GM21737 (cell line): ENCODE data around the gene WNT8B.

ENCODE experiments used
- ATAC-seq: cut with Tn5 transposase; IDR thresholded peaks from one replicate; pipeline ENCODE4 v1.9.1; 2021; ENCODE audit warnings: mild to moderate bottlenecking, moderate library complexity; ENCODE audit not compliant: unreplicated experiment

WNT8B gene, protein sequence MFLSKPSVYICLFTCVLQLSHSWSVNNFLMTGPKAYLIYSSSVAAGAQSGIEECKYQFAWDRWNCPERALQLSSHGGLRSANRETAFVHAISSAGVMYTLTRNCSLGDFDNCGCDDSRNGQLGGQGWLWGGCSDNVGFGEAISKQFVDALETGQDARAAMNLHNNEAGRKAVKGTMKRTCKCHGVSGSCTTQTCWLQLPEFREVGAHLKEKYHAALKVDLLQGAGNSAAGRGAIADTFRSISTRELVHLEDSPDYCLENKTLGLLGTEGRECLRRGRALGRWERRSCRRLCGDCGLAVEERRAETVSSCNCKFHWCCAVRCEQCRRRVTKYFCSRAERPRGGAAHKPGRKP

DNA sequence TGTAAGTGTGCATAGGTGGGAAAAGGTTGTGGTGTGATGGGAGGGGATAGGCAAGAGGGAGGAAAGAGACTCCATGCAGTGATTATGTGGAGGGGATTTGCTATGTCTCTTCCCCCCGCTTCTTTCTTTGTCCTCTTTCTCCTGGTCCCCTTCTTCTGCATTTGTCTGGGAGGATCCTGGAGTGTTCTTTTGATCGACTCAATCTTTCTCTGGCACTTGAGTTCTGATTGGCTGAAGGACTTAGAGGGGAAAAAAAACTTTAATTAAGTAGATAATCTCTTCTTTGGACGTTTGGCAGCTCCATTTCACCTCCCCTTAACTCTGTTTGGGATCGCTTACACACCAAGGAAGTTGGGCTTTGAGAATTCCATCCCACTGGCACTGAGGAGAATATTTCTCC, at the start of gene WNT8B:
WNT8B (plus strand) TSS at position 301 of the 400 bp plus-strand sequence. CDS start 160 bp downstream, outside the sequence.
- no peak for ATAC-seq

DNA sequence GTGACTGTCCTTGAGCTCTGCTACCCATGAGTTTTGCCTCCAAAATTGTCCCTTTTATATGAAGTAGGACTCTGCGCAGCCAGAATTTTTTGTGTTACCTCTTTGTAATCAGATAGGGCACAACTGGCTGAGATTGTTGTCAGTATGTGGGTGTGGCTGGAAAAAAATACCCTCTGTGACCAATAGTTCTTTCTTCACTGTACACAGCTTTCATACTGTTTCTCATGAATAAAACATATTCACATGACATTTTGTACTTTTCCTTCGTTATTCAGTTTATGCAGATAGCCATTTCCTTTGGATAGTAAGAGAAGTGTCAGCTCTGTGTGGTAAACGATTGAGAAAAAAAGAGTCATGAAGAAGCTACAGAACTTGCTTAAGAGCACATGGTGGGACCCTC, 49.6 kb upstream of the WNT8B start:
- no peak for ATAC-seq

DNA sequence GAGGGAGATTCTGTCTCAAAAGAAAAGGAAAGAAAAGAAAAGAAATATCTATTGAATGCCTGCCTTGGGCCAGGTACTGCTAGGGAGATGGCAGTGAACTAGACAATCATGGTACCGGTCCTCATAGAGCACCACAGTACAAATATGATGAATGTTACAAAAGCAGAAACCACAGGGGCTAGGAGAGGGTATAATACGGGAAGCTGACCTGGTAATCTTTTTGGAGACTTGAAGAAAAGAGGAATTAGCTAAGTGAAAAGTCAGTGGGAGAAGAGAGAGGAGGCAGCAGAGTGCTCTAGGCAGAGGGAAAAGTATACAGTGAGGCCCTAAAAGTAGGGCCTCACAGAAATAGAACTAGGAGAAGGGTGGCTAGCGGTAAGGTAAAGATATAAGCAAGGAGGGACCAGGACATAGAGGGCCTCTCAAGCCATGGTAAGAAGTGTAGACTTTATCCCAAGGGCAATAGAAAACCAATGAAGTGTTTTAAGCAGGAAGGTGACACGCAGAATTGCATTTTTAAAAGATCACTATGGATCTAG, 42.8 kb upstream of the WNT8B start:
- ATAC-seq = no peak

DNA sequence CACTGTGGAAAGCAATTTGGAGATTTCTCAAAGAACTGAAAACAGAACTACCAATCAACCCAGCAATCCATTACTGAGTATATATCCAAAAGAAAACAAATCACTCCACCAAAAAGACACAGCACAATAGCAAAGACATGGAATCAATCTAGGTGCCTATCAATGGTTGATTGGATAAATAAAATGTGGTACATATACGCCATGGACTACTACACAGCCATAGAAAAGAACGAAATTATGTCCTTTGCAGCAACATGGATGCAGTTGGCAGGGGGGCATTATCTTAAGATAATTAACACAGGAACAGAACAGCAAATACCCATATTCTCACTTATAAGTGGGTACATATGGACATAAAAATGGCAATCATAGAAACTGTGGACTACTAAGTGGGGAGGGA, 35.4 kb upstream of the WNT8B start:
- ATAC-seq = no peak

DNA sequence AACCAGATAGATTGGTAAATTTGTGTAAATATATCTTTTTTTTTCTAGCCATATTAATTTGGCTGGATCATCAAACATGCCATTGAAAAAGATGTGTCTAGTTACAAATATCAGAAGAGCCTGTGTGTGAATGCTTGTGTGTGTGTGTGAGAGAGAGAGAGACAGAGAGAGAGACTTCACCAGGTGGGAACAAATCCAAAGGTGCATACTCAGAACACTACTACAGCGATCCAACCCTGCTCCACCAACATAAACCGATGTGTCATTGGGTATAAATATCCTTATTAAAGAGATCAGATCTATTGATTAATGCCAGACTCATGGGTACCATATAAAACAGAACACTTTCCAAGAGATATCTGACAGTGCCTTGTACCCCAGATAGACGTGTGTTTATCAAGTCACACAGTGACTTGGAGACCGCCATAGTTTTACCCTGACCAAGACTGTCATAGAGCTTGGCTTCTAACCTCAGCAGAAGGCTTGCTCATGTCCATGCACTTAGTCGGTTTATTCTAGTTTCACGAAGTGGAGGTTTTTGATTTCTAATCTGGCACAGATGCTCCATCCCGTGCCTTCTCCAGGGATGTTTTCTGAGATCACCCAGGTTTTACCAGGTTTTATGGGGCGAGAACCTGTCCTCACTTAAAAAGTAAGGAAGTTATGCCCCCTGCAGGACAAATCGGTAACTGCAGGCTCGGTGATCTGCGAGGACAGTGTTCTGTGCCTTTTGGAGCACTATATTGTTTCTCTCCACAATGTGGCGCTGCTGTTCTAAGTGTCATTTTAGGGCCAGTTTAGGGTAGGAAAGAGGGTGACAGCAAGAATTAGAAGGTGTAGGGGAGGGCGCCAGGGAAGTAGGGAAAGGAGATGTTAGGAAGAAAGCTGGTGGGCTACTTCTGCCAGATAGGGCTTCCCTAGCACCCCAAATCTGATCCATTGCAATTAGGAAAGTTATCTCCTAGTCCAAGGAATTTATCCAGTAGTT, 29.3 kb upstream of the WNT8B start:
- ATAC-seq = peak; percentile 74

DNA sequence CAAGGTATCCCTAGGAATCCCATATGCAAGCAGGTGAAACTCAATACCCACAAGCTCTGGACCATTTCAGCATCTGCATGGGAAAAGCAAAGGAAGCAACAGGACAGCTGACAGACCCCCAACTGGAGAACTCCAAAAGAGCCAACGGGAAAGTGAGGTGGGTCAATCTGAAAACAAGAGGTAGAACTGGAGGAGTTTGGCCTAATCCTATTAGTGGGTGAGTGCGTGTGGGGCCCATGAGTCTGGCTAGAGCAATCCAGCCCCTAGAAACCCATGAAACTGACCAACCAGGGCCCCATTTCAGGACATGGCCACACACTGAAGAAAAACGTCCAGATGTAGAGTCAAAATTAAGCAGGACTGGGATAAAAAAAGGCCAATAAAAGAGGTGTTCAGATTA, 26.6 kb upstream of the WNT8B start:
- ATAC-seq = no peak

DNA sequence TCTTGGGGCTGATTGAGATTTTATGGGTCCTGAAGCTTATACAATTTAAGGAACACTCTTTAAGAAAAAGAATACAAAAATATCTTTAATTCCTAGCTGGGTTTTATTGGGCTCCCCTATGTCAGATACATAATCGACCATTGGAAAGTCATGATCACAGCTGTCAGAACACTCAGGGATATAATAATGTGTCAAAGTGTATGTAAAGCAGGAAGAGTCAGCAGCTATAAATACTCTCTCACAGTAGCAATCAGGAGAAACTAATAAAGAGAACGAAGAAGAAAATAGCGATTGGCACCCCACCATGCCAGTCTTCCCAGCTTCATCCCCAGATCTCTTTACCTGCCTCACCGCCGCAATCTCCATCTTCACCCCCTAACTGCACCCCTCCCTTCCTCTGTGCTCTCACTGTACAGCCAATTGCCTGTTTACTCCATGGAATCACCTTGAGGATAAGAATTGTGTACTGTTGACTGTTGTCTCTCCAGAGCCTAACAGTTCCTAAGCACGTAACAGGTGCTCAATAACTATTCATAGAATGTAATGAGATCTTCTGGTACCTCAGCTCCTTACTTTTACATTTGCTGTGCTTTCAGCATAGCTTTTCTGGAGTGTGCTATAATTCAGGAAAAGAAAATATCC, 24.0 kb upstream of the WNT8B start:
- no peak for ATAC-seq

DNA sequence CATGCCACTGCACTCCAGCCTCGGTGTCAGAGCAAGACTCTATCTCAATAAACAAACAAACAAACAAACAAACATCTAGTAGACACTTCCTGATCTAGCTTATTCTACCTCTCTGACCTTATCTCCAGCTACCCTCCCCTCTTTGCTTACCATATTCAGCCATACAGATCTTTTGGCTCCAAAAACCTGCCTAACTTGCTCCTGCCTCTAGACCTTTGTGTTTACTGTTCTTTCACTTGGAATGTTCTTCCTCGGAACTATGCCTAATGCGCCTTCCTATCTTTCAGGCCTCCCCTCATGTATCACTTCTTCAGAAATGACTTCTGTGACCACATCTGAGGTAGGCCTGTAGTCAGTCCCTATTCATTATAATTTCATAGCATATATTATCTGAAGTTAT, 20.3 kb upstream of the WNT8B start:
- ATAC-seq = no peak

DNA sequence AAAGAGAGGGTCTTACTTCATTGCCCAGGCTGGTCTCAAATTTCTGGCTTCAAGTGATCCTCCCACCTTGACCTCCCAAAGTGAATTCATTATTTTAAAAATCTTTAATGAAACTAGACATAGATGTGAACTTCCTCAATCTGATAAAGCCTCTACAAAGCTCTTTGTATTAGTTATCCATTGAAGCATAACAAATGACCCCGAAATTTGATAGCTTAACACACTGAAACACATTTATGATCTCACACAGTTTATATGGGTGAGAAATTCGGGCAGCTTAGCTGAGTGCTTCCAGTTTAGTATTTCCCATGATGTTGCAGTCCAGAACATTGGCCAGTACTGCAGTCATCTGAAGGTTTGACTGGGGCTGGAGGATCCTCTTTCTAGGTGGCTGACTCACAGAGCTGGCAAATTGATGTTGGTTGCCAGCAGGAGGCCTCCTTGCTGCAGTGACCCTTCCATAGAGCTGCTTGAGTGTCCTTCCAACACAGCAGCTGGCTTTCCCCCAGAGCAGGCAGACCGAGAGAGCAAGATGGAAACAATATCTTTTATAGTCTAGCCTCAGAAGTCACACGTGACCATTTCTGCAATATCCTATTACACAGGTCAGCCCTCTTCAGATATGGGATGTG, 16.6 kb upstream of the WNT8B start:
- no peak for ATAC-seq

DNA sequence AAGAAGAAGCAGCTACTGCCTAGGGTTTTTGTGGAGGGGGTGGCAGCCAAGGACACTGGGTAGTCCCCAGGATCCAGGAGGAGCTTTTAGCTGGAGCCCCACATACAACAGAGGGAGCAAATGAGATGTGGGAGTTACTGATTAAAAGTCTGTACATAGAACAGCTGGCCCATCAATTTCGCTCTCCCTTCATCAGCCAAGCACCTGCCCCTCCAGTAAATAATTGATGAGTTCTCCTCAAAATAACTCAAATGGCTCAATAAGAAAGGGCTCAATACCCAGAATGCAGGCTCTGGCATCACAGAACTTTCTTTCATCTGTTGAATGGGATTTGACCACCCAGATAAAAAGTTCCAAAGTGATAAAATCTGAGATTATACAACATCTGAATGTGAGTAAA, 15.1 kb upstream of the WNT8B start:
- ATAC-seq = no peak

DNA sequence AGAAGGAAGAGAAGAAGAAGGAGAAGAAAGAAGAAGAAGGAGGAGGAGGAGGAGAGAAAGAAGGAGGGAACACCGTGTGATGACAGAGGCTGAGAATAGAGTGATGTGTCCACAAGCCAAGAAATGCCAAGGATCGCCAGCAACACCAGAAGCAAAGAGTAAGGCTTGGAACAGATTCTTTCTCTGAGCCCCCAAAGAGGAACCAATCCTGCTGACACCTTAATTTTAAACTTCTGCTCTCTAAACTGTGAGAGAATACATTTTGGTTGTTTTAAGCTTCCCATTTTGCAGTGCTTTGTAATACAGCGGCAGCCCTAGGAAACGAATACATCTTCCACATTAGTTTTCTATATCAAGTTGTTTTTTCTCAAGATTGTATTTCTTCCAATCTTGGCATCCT, 13.9 kb upstream of the WNT8B start:
- ATAC-seq = no peak

DNA sequence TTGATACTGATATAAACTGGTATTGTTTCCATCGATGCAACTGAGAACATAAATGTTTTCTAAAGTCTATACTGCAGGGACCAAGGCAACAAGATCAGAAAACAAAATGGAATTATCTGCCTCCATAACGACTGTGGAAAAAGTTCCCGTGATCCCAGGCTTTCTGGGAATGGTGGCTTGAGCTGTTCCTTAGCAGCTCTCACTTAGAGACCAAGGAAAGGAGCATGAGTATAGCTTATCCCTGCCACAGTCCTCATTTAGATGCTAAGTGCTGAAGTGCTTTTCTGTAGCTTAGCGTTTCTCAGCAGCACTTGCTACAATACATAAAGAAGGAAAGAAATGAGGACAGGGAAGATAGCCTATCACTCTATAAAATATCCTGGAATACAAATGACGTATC, 5.5 kb downstream of the WNT8B start:
- no peak for ATAC-seq

DNA sequence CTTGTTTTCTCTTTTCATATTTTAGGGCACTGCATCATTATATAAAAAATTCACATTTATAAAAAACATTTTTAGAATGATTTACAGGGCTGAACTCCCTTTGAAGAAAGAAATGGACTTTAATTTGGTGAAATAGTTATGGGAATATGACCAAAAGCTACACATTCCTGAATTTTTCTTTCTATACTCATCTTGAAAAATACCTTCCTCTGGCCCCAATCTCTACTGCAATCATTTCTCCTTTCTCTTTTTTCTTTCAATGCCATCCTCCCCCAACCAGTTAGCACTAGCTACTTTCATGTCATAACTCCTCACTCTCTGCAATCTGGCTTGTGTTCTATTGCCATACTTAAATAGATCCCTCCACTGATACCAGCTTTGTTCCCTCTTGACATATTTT, 6.2 kb downstream of the WNT8B start:
- ATAC-seq = no peak

DNA sequence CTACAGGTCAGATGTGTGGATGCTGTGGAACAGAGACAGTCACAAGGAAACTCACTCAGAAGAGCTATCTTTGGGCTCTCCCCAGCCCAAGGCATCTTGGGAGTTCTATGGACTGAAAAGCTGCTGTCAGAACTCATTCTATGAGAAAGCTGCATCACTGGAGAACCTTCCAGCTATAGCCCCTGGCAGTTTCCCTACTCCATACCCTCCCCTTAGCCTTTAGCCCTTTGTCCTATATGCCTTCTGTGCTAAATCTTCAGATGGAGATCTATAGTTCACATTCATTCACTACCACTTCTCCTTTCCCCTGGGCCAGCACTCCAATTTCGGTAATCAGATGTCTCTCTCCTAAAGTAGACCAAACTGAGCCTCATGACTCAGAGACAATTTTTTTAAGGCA, 6.9 kb downstream of the WNT8B start:
- ATAC-seq = no peak

DNA sequence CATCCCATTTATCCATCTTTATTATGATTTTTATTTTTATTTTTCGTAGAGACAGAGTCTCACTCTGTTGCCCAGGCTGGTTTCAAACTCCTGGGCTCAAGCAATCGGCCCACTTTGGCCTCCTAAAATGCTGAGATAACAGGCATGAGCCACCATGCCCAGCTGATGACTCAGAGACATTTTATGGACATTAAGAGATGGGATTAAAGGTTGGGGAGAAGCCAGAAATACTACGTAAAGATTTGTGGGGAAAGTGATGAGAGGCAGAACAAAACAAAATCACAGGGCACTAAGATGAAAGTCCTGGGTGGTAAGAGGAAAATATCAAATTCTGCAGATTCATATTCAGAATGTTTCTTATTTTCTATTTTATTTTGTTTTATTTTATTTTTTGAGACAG, 7.6 kb downstream of the WNT8B start:
- no peak for ATAC-seq

DNA sequence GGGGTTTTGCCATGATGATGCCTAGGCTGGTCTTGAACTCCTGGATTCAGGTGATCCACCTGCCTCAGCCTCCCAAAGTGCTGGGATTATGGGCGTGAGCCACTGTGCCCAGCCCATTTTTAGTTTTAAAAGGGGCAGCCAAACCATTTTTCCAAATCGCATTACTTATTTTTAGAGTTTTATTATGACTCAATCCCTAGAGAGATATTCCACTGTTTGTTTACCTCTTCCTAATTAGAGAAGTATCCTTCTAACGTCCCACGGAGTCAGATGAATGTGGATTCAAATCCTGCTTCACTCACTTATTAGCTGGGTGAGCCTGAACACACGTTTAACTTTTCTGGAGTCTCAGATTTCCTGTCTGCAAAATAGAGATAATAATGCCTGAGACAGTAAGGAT, 15.2 kb downstream of the WNT8B start:
- no peak for ATAC-seq

DNA sequence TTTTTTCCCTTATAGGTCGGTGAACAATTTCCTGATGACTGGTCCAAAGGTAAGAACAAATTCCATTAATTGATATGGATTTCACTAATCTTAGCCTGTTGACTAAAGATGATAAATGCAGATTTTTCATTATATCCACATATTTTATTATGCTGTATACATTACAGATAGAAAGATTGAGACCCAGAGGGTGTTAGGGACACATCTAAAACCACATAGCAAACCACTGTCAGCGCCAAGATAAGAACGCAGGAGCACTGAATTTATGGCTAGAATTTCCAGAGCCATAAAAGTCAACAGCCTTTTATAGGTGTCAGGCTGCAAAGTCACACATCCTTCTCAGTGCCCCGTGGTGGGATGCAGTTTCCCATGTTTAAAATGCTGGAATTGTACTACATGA, 16.2 kb downstream of the WNT8B start:
- no peak for ATAC-seq

DNA sequence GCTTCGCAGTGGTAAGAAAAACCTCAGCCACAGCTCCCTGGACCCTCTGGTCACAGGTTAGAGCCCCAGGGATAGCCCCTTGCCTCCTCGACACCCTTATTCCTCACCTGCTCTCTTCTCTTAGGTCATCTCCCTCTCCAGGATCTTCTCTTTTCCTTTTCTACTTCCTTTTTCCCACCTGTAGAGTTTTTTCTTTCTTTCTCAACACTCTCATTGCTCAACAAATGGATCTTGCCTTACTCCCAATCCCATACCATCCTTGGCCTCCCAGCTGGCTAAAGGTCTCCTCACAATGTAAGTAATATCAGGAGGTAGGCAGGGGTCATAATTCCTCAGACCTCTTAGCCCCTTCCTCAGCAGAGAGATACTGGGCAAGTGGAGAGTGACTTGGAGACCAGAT, 17.2 kb downstream of the WNT8B start:
- ATAC-seq = no peak

DNA sequence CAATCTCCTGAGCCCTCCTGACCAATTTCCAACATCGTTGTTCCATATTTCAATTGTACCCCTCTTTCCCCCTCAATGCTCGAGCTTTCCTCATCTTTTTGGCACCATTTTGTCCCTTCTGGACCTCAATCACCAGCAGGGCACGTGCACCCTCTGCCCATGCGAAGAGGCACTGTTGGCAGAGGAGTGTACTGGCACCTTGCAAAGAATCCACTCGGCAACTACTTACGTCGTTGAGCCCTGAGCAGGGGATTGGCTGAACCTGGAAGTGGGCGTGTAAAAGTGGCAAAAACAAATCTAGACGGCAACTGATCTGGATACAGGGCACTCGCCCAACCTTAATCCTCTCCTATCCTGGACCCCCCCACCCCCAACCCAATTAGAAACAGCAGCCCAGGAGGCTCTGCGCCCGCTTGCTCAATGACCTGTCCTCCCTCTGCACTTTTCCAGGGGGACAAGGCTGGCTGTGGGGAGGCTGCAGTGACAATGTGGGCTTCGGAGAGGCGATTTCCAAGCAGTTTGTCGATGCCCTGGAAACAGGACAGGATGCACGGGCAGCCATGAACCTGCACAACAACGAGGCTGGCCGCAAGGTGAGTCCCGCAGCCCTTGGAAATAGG, 18.8 kb downstream of the WNT8B start:
- ATAC-seq = peak; percentile 90

DNA sequence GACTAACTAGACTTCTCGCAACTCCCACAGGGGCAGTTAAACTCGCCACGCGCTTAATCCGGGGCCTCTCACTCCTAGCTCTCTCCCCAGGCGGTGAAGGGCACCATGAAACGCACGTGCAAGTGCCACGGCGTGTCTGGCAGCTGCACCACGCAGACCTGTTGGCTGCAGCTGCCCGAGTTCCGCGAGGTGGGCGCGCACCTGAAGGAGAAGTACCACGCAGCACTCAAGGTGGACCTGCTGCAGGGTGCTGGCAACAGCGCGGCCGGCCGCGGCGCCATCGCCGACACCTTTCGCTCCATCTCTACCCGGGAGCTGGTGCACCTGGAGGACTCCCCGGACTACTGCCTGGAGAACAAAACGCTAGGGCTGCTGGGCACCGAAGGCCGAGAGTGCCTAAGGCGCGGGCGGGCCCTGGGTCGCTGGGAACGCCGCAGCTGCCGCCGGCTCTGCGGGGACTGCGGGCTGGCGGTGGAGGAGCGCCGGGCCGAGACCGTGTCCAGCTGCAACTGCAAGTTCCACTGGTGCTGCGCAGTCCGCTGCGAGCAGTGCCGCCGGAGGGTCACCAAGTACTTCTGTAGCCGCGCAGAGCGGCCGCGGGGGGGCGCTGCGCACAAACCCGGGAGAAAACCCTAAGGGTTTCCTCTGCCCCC, 19.5 kb downstream of the WNT8B start:
- no peak for ATAC-seq
